Measurements from ENCODE around the gene ATP8A1. TPM values are rescaled to one million over a fixed set of nuclear protein-coding genes. Genes with fewer than 3 reads are reported as not detected.

ATP8A1 gene
- total RNA-seq, 1 experiment from 2014 or later: 0.80 TPM

GRCh38 chr4:42417550-42417949 lies 239.4 kb downstream of the ATP8A1 start:
- intact Hi-C loops (cut with micrococcal nuclease; ENCODE audit: unreplicated experiment): no loop called here
- CTCF ChIA-PET: no interaction called here
- BruUV-seq (replicated peaks): no TSS peak

GRCh38 chr4:42416017-42416416 lies 240.9 kb downstream of the ATP8A1 start:
- Histone ChIP-seq H3K4me3 (ENCODE audit: low read depth in 2 of 2, low read length in 2 of 2) (no peak overlapping the region), H3K27ac (ENCODE audit: low read length) (no peak overlapping the region), H3K4me1 (ENCODE audit: control insufficient read depth, insufficient read depth, low read length) (no peaks in the 10 kb centered on the region), H3K9me3 (ENCODE audit: control insufficient read depth, insufficient read depth, low read depth, low read length) (no peaks in the 10 kb centered on the region), H3K36me3 (ENCODE audit: control insufficient read depth, insufficient read depth, low read length) (no peaks in the 10 kb centered on the region), H3K27me3 (ENCODE audit: control insufficient read depth, insufficient read depth, low read length) (no peaks in the 10 kb centered on the region; the same call in 1 of the 2 replicates)
- POLR2A ChIA-PET: no interaction called here
- BruUV-seq (replicated peaks): no TSS peak
- CTCF ChIA-PET: no interaction called here
- in situ Hi-C loops (cut with HindIII; ENCODE audit: low pct_unique_long_range_greater_than_20kb, low sequenced_read_pairs) (no loop called here), intact Hi-C loops (cut with micrococcal nuclease; ENCODE audit: unreplicated experiment) (no loop called here)
- ATAC-seq: no peak
- TF ChIP-seq CTCF (IDR thresholded peaks at IDR 0.05) (no peak), SIN3A (IDR thresholded peaks at IDR 0.05; ENCODE audit: borderline replicate concordance, insufficient read depth, low read depth, low read length) (no peak)
- DNase-seq (ENCODE audit: low read depth, low spot score): no peak

More at GRCh38 chr4:42417550-42417949, 239.4 kb downstream of the ATP8A1 start:
- POLR2A ChIA-PET: no interaction called here
- ATAC-seq: no peak
- H3K27ac ChIP-seq (ENCODE audit: low read length): no peak overlapping the region
- no peaks in the 10 kb centered on the region for H3K36me3 ChIP-seq (ENCODE audit: control insufficient read depth, insufficient read depth, low read length)
- H3K9me3 ChIP-seq (ENCODE audit: control insufficient read depth, insufficient read depth, low read depth, low read length): no peaks in the 10 kb centered on the region
- H3K4me1 ChIP-seq (ENCODE audit: control insufficient read depth, insufficient read depth, low read length): no peaks in the 10 kb centered on the region
- H3K27me3 ChIP-seq (ENCODE audit: control insufficient read depth, insufficient read depth, low read length): no peaks in the 10 kb centered on the region; the same call in 1 of the 2 replicates
- in situ Hi-C loops (cut with HindIII; ENCODE audit: low pct_unique_long_range_greater_than_20kb, low sequenced_read_pairs): no loop called here
- no peak overlapping the region for H3K4me3 ChIP-seq (ENCODE audit: low read depth in 2 of 2, low read length in 2 of 2)
- TF ChIP-seq TCF7L2 (IDR thresholded peaks at IDR 0.05; ENCODE audit: low read depth, low read length) (no peak), SIN3A (IDR thresholded peaks at IDR 0.05; ENCODE audit: borderline replicate concordance, insufficient read depth, low read depth, low read length) (no peak), REST (IDR thresholded peaks at IDR 0.05; ENCODE audit: insufficient read depth in 1 of 2, low read depth in 2 of 2, low read length in 1 of 2) (no peak), POLR2AphosphoS5 (IDR thresholded peaks at IDR 0.05; ENCODE audit: low read depth, low read length) (no peak), CTCF (IDR thresholded peaks at IDR 0.05) (no peak)
- DNase-seq (ENCODE audit: low read depth, low spot score): no peak
